ENCODE data around the gene LRRC75A.
"Not testable (repeated sequence)": the region's sequence is repeated elsewhere in the genome, so short reads cannot be mapped to it uniquely, and the experiment has no call there.

The LRRC75A gene

GRCh38 chr17:16448490-16448889 lies 43.5 kb downstream of the LRRC75A start:
- DNase-seq, result no peak

GRCh38 chr17:16447676-16448075 lies 44.3 kb downstream of the LRRC75A start:
- no peak for DNase-seq

- DNase-seq, result no peak
These were observed 45.5 kb downstream of the LRRC75A start for GRCh38 chr17:16446338-16446983.

GRCh38 chr17:16444258-16444886 lies 47.6 kb downstream of the LRRC75A start:
- DNase-seq, result no peak

GRCh38 chr17:16443511-16444257 lies 48.3 kb downstream of the LRRC75A start:
- DNase-seq, result no peak

GRCh38 chr17:16442594-16443510 lies 49.1 kb downstream of the LRRC75A start:
- DNase-seq, result no peak

- no peak for DNase-seq
These were observed 49.9 kb downstream of the LRRC75A start for GRCh38 chr17:16442141-16442540.

- no peak for DNase-seq
These were observed 50.9 kb downstream of the LRRC75A start for GRCh38 chr17:16440901-16441629.

GRCh38 chr17:16440354-16440753 lies 51.6 kb downstream of the LRRC75A start:
- not testable (repeated sequence) for DNase-seq

- DNase-seq, result no peak
These were observed 52.1 kb downstream of the LRRC75A start for GRCh38 chr17:16439811-16440351.

- DNase-seq, result no peak
These were observed 52.6 kb downstream of the LRRC75A start for GRCh38 chr17:16439303-16439791.

GRCh38 chr17:16438557-16439302 lies 53.3 kb downstream of the LRRC75A start:
- peak; percentile 87 for DNase-seq

- no peak for DNase-seq
These were observed 53.8 kb downstream of the LRRC75A start for GRCh38 chr17:16438173-16438556.

GRCh38 chr17:16437083-16437482 lies 54.9 kb downstream of the LRRC75A start:
- no peak for DNase-seq

- no peak for DNase-seq
These were observed 55.8 kb downstream of the LRRC75A start for GRCh38 chr17:16435925-16436886.

GRCh38 chr17:16434662-16435061 lies 57.3 kb downstream of the LRRC75A start:
- DNase-seq, result no peak

- no peak for DNase-seq
These were observed 58.5 kb downstream of the LRRC75A start for GRCh38 chr17:16433514-16433913.

- DNase-seq, result no peak
These were observed 60.0 kb downstream of the LRRC75A start for GRCh38 chr17:16432017-16432416.

GRCh38 chr17:16430650-16431049 lies 61.3 kb downstream of the LRRC75A start:
- DNase-seq, result no peak

- no peak for DNase-seq
These were observed 62.9 kb downstream of the LRRC75A start for GRCh38 chr17:16429083-16429482.

Measured in activated CD4-positive, CD25-positive, alpha-beta regulatory T cell treated with anti-CD3 and anti-CD28 coated beads, Interleukin-2, amount 50 U/mL, for 72 hours (primary cell).